Measurements from ENCODE around the gene NDUFS5. TPM values are rescaled to one million over a fixed set of nuclear protein-coding genes. Genes with fewer than 3 reads are reported as not detected.
A peak's percentile ranks its signal among the peaks of the same experiment; 100 is the strongest.
"Not testable (repeated sequence)": the region's sequence is repeated elsewhere in the genome, so short reads cannot be mapped to it uniquely, and the experiment has no call there.

Gene NDUFS5
- total RNA-seq, 1 donor from 2014 or later: 510 TPM

DNA sequence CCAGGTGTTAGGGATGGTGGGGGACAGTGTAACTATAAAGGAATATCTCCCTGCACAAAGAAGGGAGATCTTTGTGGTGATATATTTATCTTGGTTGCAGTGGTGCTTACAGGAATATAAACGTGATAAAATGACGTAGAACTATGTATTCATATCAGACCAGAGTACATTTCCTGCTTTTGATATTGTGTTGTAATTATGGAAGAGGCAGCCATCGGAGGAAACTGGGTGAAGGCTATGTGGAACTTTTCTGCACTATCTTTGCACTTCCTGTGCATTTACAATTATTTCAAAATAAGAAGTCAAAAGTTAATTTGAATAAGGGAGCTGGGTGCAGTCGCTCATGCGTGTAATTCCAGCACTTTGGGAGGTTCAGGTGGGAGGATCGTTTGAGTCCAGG, 37.6 kb downstream of the NDUFS5 start:
- DNase-seq (ENCODE audit: low read depth): no peak

DNA sequence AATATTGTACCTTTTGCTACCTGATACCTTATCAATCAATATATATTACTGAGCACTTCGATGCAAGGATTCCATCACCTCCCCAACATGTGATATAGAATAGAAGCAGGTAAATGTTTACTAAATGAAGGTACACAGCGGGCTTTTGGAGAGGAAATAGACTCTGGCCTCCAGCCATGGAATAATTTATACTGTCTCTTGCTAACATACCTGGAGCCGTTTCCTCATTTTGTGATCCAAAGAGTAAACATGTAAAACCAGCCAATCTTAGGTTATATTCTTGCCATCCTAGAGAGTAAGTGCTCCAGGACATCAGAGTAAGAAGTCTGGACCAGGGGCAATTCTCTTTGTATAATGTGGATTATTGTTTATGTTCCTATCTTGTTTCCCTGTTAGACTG, 39.4 kb downstream of the NDUFS5 start:
- DNase-seq (ENCODE audit: low read depth): no peak

DNA sequence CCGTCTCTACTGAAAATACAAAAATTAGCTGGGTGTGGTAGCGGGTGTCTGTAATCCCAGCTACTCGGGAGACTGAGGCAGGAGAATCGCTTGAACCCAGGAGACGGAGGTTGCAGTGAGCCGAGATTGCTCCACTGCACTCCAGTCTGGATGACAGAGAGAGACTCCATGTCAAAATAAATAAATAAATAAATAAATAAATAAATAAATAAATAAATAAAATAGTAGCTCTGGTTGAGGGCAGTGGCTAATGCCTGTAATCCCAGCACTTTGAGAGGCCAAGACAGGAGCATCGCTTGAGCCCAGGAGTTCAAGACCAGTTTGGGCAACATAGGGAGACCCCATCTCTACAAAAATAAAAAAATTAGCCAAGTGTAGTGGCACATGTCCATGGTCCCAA, 42.1 kb downstream of the NDUFS5 start:
- DNase-seq (ENCODE audit: low read depth): not testable (repeated sequence)

DNA sequence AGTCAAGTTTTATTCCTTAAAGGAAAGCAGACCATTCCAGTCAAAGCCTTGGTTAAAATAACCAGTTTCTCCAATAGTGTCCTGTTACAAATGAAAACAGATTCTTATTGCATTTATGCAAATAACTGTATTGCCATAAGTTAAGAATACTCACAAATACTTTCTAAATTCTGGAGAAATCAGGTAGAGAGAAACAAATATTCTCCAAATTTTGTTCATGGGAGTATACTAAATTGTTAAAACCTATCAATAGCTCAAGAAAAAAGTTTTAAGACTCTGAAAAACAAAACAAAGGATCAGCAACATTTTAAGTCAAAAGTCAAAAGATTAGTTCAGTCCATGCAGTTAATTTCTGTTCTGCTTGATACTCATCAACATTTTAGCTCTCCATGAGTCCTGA, 45.4 kb downstream of the NDUFS5 start:
- not testable (repeated sequence) for DNase-seq (ENCODE audit: low read depth)

DNA sequence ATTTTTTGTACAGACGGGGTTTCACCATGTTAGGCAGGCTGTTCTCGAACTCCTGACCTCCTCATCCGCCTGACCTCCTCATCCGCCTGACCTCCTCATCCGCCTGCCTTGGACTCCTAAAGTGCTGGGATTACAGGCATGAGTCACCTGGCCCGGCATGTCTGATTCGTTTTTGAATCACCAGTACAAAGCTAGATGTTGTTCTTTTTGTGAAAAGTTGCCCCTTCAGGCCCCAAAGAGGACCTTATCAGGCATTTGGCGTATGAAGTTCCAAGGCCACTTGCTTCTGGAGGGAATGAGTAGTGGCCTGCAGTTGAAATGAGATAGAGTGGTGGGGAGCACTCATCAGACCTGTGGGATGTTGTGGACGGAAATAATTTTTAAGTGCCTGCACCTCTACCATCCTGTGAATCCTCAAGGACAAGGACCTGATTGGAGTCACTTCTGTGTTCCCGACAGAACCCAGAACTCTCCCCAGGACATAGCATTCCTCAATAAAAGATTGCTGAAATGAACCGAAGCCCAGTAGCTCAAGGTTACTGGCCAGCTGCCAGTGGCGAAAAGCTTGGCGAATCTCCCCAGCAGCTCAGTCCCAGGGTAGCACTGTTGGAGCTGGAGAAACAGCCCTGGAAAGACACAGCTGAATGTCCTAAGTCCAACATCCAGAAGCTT, 50.1 kb downstream of the NDUFS5 start:
- DNase-seq (ENCODE audit: low read depth): peak; percentile 23

DNA sequence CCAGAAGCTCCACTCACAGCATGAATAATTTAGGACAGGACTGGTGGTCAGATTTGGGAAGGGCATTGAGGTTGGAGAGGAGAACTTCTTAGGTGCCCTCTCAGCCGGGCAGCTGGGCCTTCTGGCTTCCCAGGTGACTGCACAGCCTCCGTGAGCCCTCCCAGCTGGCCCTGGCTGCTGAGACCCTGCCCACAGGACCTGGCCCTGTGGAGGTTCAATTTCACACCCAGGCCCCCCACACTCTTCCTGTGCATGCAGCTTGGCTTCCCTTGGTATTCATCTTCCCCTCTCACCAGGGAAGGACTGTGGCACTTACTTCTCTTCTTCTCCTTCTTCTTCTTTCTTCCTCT, 50.6 kb downstream of the NDUFS5 start:
- DNase-seq (ENCODE audit: low read depth): no peak

DNA sequence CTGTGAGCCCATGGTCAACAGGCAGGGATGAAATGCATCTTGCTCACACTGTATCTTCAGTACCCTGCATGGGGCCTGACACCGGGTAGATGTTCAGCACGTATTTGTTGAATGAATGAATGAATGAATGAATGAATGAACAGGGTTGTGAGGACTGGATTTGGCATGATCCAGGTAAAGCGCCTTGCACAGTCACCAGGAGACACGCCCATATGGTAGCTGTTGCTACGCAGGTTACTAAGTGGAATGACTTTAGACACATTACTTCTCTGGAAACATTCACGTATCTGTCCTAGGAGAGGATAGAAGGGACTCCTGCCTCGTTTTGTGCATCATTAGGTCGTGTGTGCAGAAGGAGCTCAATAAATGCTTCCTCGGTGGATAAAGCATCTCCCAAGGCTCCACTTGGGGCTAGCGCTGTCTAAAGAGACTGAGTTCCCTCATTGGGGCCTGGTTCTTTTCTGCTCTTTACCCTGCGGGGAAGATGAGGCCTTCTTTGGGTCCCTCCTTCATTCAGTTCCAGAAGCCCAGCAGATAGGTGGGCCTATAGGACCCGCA, 54.2 kb downstream of the NDUFS5 start:
- no peak for DNase-seq (ENCODE audit: low read depth)

DNA sequence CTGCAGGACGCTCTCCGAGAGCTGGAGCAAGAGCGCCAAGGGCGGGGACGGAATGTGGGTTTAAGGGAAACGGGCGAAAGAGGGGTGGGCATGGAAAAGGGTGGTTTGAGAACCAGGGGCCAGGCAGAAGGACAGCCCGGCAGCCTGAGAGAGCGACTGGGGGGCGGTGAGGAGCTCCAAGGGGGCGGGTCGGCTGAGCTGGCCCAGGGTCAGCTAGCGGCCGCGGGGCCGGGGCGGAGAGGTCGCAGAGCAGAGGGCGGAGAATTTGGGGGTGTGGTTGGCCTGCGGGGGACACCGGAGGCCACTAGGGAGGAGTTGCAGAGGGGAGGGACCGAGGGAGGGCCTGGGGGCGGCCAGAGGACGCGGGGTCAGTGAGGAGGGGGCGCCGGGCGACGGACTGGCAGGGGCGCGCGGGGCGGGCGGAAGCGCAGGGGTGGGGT, 54.7 kb downstream of the NDUFS5 start:
- no peak for DNase-seq (ENCODE audit: low read depth)

DNA sequence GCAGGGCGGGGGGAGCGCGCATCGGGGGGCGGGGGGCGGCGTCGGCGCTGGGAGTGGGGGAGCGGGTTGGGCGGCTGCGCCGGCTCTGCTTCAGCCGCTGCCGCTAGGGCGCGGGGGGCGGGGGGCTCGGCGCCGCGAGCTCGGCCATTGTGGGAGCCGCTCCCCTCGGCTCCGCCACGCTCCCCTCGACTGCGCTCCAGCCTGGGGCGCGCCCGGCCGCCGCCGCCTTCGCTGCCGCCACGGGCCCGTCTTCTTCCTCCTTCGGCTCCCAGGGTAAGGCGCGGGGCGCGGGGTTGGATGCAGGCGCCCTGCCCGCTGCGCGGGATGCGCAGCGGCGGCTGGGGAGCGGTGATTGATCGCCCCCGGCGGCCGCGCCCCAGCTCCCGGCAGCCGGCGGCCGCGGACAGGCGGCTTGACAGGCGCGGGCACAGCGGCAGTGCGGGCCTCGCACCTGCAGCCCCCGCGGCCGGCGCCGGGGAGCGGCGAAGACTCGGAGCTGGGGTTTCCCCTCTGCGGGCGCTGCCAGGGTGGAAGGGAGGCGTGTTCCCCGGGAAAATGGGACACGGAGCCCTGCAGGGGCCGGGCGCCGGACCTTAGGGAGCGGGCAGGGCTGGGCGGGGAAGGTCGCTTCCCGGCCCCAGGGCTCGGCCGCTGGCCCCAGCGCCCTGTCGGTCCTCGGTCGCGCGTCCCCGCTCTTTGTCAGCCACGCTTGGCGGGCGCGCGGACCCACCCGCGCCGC, 55.3 kb downstream of the NDUFS5 start:
- no peak for DNase-seq (ENCODE audit: low read depth)

DNA sequence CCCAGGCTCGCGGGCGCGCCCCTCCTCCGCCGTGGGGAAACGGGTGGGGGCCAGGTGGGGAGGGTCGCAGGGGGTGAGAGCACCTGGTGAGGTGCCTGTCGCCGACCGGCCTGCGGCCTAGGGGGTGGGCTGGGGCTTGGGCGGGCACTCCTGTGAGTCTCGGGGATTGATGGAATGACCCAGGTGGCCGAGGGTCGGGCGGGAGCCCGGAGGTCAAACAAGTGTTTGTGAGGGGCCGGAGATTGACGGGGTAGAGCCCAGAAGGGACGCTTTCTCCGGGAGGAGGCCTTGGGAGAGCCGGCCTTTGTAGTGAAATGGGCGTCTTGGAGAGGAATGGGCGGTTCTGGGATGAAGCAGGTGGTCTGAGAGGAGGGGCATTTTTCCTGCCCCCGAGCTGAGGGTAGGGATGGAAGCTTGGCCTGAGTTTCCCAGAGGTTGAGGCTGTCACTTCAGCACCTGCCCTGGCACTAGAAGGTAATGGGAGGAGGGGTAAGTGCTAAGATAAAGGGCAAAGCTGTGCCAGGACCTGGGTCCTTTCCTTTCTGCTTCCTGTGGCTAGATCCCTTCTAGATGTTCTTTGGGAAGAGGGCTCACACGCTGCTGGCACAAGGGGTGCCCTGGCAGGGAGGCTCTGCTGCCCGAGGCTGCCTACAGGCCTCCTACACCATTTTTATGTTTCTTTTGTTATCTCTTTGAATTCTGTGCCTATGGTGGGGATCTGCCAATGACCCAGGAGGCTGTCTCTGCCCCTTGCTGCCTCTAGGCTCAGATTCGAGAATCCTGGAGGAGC, 56.1 kb downstream of the NDUFS5 start:
- no peak for DNase-seq (ENCODE audit: low read depth)

DNA sequence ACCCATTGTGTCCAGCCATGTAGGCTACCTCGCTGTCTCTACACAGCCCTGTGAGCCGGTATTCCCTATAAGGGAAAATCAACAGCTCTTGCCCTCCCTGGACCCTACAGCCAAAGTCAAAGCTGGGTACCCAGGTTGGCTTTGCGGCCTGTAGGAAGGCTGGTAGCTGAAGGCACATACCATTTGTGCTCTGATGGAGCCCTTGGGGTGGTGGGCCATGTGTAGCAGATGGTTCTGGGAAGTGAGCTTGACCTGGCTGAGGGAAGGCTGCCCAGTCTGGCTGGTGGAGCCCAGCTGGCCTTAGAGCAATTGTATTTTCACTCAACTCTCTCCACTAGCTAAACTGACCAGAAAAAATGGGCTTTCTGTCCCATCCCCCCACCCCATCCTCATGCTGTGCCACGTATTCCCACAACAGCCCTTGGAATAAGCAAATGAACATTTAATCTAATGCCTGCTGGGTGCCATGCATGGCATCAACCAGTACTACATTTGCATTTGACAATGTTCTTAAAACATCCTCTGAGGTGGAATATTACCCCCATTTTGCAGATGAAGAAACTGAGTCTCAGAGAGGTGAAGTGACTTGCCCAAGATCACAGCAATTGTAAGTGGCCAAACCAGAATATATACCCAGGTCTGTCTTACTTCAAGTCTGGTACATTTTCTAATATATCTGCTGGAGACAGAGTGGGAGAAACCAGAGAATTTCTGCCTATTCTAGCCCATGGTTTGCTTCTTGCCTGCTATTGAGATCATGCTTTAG, 56.8 kb downstream of the NDUFS5 start:
- no peak for DNase-seq (ENCODE audit: low read depth)

DNA sequence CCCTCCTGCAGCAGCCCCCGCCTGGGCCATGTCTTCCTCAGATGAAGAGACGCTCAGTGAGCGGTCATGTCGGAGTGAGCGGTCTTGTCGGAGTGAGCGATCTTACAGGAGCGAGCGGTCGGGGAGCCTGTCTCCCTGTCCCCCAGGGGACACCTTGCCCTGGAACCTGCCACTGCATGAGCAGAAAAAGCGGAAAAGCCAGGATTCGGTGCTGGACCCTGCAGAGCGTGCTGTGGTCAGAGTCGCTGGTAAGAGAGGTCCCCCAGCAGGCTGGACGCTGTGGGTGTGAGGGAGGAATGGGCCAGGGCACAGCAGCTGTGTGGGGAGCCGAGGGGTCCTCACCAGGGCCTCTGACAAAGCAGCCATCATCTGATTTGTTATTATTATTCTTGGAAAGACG, 58.0 kb downstream of the NDUFS5 start:
- DNase-seq (ENCODE audit: low read depth): no peak

Other genes starting within 250 kb of the NDUFS5 start
- 15.3 and 25.2 TPM in 2 replicates for gene RRAGC, start 166.6 kb upstream of the NDUFS5 start, total RNA-seq
- 33.4 and 45.1 TPM in 2 replicates for gene MYCBP, start 153.0 kb upstream of the NDUFS5 start, total RNA-seq
- 0.20 and 0.35 TPM in 2 replicates for gene GJA9, start 144.8 kb upstream of the NDUFS5 start, total RNA-seq
- gene RHBDL2, start 84.5 kb upstream of the NDUFS5 start, total RNA-seq: 1.8 and 2.6 TPM in 2 replicates
- 67.9 and 68.2 TPM in 2 replicates for gene AKIRIN1, start 35.1 kb upstream of the NDUFS5 start, total RNA-seq
- 305 and 881 TPM in 2 replicates for gene MACF1, start 178.3 kb downstream of the NDUFS5 start, total RNA-seq

Data from renal cortical epithelial cell (primary cell).